ENCODE data around the gene RASEF. TPM values are rescaled to one million over a fixed set of nuclear protein-coding genes. Genes with fewer than 3 reads are reported as not detected.
A peak's percentile ranks its signal among the peaks of the same experiment; 100 is the strongest.

RASEF gene
- polyA plus RNA-seq, 4 donors, result 2.2 to 14.6 (median 4.7) TPM

GRCh38 chr9:82969291-82969690 is 93.7 kb downstream of the RASEF start:
- FAIRE-seq (no peak), DNase-seq (no peak)
- H3K27ac ChIP-seq (ENCODE audit: low read depth in 1 of 3, low read length in 2 of 3), result no peak overlapping the region
- no peak overlapping the region for H3K4me3 ChIP-seq (ENCODE audit: low read depth in 1 of 3, low read length in 3 of 3)
- WGBS, 3 donors, result 78 to 88% (median 87%) methylated on average over 4 of the region's 4 CpGs
- H3K27me3 ChIP-seq (ENCODE audit: control insufficient read depth in 3 of 3, insufficient read depth in 3 of 3, low read length in 3 of 3), result no peaks in the 10 kb centered on the region
- no peaks in the 10 kb centered on the region for H3K4me1 ChIP-seq (ENCODE audit: control insufficient read depth in 3 of 3, insufficient read depth in 2 of 3, low read depth in 1 of 3, low read length in 2 of 3)
- peaks cover 0 to 3% of the 10 kb centered on the region in 2 donors for H3K9me3 ChIP-seq (ENCODE audit: control insufficient read depth in 2 of 2, insufficient read depth in 1 of 2, low read depth in 1 of 2, low read length in 1 of 2)
- no peaks in the 10 kb centered on the region for H3K36me3 ChIP-seq (ENCODE audit: control insufficient read depth in 3 of 3, insufficient read depth in 2 of 3, low read depth in 1 of 3, low read length in 3 of 3)

DNA sequence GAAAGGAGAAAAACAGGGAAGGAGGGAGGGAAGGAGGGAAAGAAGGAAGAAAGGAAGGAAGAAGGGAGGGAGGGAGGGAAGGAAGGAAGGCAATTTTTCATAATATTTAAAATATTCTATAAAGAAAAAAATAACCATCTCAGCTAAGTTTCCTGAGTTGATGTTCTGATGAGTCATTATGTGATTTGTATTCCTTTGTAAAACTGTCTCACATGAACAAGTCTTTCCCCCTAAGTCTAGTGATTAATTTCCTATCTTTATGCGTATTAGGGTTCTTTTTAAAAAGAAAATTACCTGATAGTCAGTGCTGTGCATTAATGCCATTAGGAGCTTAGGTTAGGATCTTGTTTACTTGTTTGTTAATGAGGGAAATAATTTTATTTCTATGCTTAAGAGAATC is 94.1 kb downstream of the RASEF start:
- WGBS, 3 donors, result 72 to 90% (median 85%) methylated on average over 1 of the region's 1 CpG

GRCh38 chr9:82968388-82968787 is 94.6 kb downstream of the RASEF start:
- Histone ChIP-seq H3K4me3 (ENCODE audit: low read depth in 1 of 3, low read length in 3 of 3) (no peak overlapping the region), H3K4me1 (ENCODE audit: control insufficient read depth in 3 of 3, insufficient read depth in 2 of 3, low read depth in 1 of 3, low read length in 2 of 3) (no peaks in the 10 kb centered on the region), H3K27me3 (ENCODE audit: control insufficient read depth in 3 of 3, insufficient read depth in 3 of 3, low read length in 3 of 3) (no peaks in the 10 kb centered on the region), H3K36me3 (ENCODE audit: control insufficient read depth in 3 of 3, insufficient read depth in 2 of 3, low read depth in 1 of 3, low read length in 3 of 3) (no peaks in the 10 kb centered on the region), H3K9me3 (ENCODE audit: control insufficient read depth in 2 of 2, insufficient read depth in 1 of 2, low read depth in 1 of 2, low read length in 1 of 2) (peaks cover 0 to 3% of the 10 kb centered on the region in 2 donors), H3K27ac (ENCODE audit: low read depth in 1 of 3, low read length in 2 of 3) (no peak overlapping the region)
- FAIRE-seq, result no peak
- 79 to 86% (median 82%) methylated on average over 3 of the region's 3 CpGs for WGBS, 3 donors
- no peak for DNase-seq

More for the DNA sequence above, 94.1 kb downstream of the RASEF start:
- no peak for FAIRE-seq
- no peaks in the 10 kb centered on the region for H3K27me3 ChIP-seq (ENCODE audit: control insufficient read depth in 3 of 3, insufficient read depth in 3 of 3, low read length in 3 of 3)
- H3K4me1 ChIP-seq (ENCODE audit: control insufficient read depth in 3 of 3, insufficient read depth in 2 of 3, low read depth in 1 of 3, low read length in 2 of 3), result no peaks in the 10 kb centered on the region
- H3K36me3 ChIP-seq (ENCODE audit: control insufficient read depth in 3 of 3, insufficient read depth in 2 of 3, low read depth in 1 of 3, low read length in 3 of 3), result no peaks in the 10 kb centered on the region
- H3K27ac ChIP-seq (ENCODE audit: low read depth in 1 of 3, low read length in 2 of 3), result no peak overlapping the region
- no peak overlapping the region for H3K4me3 ChIP-seq (ENCODE audit: low read depth in 1 of 3, low read length in 3 of 3)
- peaks cover 0 to 3% of the 10 kb centered on the region in 2 donors for H3K9me3 ChIP-seq (ENCODE audit: control insufficient read depth in 2 of 2, insufficient read depth in 1 of 2, low read depth in 1 of 2, low read length in 1 of 2)
- no peak for DNase-seq

DNA sequence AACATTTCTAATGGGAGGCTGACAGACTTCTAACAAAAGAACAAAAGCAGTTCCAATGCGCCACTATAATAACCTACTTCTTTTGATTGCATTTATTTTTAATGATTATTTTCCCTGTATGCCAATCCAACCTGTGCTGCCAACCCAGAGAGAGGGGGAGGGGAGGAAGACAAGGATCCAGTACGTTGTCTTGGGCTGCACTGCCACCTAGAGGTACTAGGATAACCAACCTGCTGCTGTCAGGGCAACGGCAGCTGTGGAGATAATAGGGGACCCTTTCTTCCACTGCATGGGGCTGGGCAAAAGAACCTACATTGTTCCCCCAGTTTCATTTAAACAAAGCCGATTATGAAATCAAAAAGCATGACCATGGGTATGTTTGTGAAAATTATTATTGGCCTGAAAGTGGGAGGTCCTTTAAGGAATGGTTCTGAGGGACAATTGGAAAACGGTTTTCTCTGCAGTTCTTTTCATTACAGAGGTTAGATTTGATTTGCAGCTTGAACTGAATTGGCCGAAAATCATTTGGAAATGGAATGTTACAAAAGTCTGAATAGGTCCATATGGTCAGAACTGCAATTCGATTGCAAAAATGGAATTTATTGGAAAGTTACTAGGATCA is 101.3 kb downstream of the RASEF start:
- no peaks in the 10 kb centered on the region for H3K36me3 ChIP-seq (ENCODE audit: control insufficient read depth in 3 of 3, insufficient read depth in 2 of 3, low read depth in 1 of 3, low read length in 3 of 3)
- no peaks in the 10 kb centered on the region for H3K4me1 ChIP-seq (ENCODE audit: control insufficient read depth in 3 of 3, insufficient read depth in 2 of 3, low read depth in 1 of 3, low read length in 2 of 3)
- H3K9me3 ChIP-seq (ENCODE audit: control insufficient read depth in 2 of 2, insufficient read depth in 1 of 2, low read depth in 1 of 2, low read length in 1 of 2), result no peaks in the 10 kb centered on the region
- no peak overlapping the region for H3K27ac ChIP-seq (ENCODE audit: low read depth in 1 of 3, low read length in 2 of 3)
- no peak overlapping the region for H3K4me3 ChIP-seq (ENCODE audit: low read depth in 1 of 3, low read length in 3 of 3)
- no peak for FAIRE-seq
- peak; percentile 87 for DNase-seq
- no peaks in the 10 kb centered on the region for H3K27me3 ChIP-seq (ENCODE audit: control insufficient read depth in 3 of 3, insufficient read depth in 3 of 3, low read length in 3 of 3)
- WGBS, 3 donors, result 15 to 25% (median 22%) methylated on average over 7 of the region's 7 CpGs

- H3K4me1 ChIP-seq (ENCODE audit: control insufficient read depth in 3 of 3, insufficient read depth in 2 of 3, low read depth in 1 of 3, low read length in 2 of 3), result no peaks in the 10 kb centered on the region
Measured at GRCh38 chr9:82957529-82958379, 105.2 kb downstream of the RASEF start.

DNA sequence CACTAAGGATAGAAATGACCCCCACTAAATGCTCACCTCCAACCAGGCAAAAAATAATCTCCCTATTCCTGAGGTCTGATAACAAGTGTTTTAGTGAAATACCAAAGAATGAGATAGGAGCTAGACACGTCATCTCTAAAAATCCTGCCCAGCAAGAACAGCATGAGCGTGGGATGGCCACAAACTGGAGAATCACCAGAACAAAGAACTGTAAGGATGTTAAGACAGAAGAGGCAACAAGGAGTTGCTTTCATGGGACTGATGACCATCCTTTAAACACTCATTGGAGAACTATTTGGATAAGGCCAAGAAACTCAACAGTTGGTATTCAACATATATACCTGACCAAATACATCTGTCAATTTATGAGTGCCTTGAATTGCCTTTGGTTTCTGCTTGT is 113.7 kb downstream of the RASEF start:
- Histone ChIP-seq H3K27ac (ENCODE audit: low read depth in 1 of 3, low read length in 2 of 3) (no peak overlapping the region), H3K4me3 (ENCODE audit: low read depth in 1 of 3, low read length in 3 of 3) (no peak overlapping the region), H3K9me3 (ENCODE audit: control insufficient read depth in 2 of 2, insufficient read depth in 1 of 2, low read depth in 1 of 2, low read length in 1 of 2) (no peaks in the 10 kb centered on the region), H3K27me3 (ENCODE audit: control insufficient read depth in 3 of 3, insufficient read depth in 3 of 3, low read length in 3 of 3) (no peaks in the 10 kb centered on the region), H3K4me1 (ENCODE audit: control insufficient read depth in 3 of 3, insufficient read depth in 2 of 3, low read depth in 1 of 3, low read length in 2 of 3) (no peaks in the 10 kb centered on the region), H3K36me3 (ENCODE audit: control insufficient read depth in 3 of 3, insufficient read depth in 2 of 3, low read depth in 1 of 3, low read length in 3 of 3) (no peaks in the 10 kb centered on the region)
- DNase-seq (no peak), FAIRE-seq (no peak)
- 72 to 95% (median 91%) methylated on average over 2 of the region's 2 CpGs for WGBS, 3 donors

More at GRCh38 chr9:82957529-82958379, 105.2 kb downstream of the RASEF start:
- H3K4me3 ChIP-seq (ENCODE audit: low read depth in 1 of 3, low read length in 3 of 3), result no peak overlapping the region
- WGBS, 3 donors, result 74 to 78% (median 78%) methylated on average over 7 of the region's 7 CpGs
- H3K27me3 ChIP-seq (ENCODE audit: control insufficient read depth in 3 of 3, insufficient read depth in 3 of 3, low read length in 3 of 3), result no peaks in the 10 kb centered on the region
- no peaks in the 10 kb centered on the region for H3K36me3 ChIP-seq (ENCODE audit: control insufficient read depth in 3 of 3, insufficient read depth in 2 of 3, low read depth in 1 of 3, low read length in 3 of 3)
- no peak for DNase-seq
- no peak for FAIRE-seq
- H3K27ac ChIP-seq (ENCODE audit: low read depth in 1 of 3, low read length in 2 of 3), result no peak overlapping the region
- no peaks in the 10 kb centered on the region for H3K9me3 ChIP-seq (ENCODE audit: control insufficient read depth in 2 of 2, insufficient read depth in 1 of 2, low read depth in 1 of 2, low read length in 1 of 2)

DNA sequence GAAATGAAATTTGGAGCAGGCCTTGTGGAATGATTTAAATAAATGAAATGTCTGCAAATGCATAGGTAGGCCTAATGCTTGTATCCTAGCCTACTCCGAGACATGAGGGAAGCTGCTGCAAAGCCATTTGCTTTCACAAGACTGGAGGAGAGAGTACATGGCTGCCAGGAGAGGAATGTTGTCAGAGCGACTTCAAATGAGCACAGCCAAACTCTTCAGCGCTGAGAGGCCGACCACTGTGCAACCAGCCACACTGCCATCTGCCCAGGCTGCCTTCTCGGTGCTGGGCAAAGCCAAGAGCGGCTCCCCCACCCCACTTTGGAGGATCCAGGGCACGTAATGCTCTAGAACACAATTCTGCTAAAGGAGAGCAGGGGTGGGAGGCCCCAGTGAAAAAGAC is 122.6 kb downstream of the RASEF start:
- Histone ChIP-seq H3K36me3 (ENCODE audit: control insufficient read depth in 3 of 3, insufficient read depth in 2 of 3, low read depth in 1 of 3, low read length in 3 of 3) (no peaks in the 10 kb centered on the region), H3K27ac (ENCODE audit: low read depth in 1 of 3, low read length in 2 of 3) (no peak overlapping the region), H3K4me1 (ENCODE audit: control insufficient read depth in 3 of 3, insufficient read depth in 2 of 3, low read depth in 1 of 3, low read length in 2 of 3) (no peaks in the 10 kb centered on the region), H3K27me3 (ENCODE audit: control insufficient read depth in 3 of 3, insufficient read depth in 3 of 3, low read length in 3 of 3) (no peaks in the 10 kb centered on the region), H3K9me3 (ENCODE audit: control insufficient read depth in 2 of 2, insufficient read depth in 1 of 2, low read depth in 1 of 2, low read length in 1 of 2) (no peaks in the 10 kb centered on the region), H3K4me3 (ENCODE audit: low read depth in 1 of 3, low read length in 3 of 3) (no peak overlapping the region)
- no peak for FAIRE-seq
- no peak for DNase-seq
- WGBS, 3 donors, result 86 to 91% (median 87%) methylated on average over 7 of the region's 7 CpGs

- no peak for FAIRE-seq
- Histone ChIP-seq H3K4me1 (ENCODE audit: control insufficient read depth in 3 of 3, insufficient read depth in 2 of 3, low read depth in 1 of 3, low read length in 2 of 3) (no peaks in the 10 kb centered on the region), H3K9me3 (ENCODE audit: control insufficient read depth in 2 of 2, insufficient read depth in 1 of 2, low read depth in 1 of 2, low read length in 1 of 2) (no peaks in the 10 kb centered on the region), H3K27ac (ENCODE audit: low read depth in 1 of 3, low read length in 2 of 3) (no peak overlapping the region), H3K4me3 (ENCODE audit: low read depth in 1 of 3, low read length in 3 of 3) (no peak overlapping the region), H3K27me3 (ENCODE audit: control insufficient read depth in 3 of 3, insufficient read depth in 3 of 3, low read length in 3 of 3) (no peaks in the 10 kb centered on the region), H3K36me3 (ENCODE audit: control insufficient read depth in 3 of 3, insufficient read depth in 2 of 3, low read depth in 1 of 3, low read length in 3 of 3) (no peaks in the 10 kb centered on the region)
- DNase-seq, result no peak
- 23 to 54% (median 40%) methylated on average over 2 of the region's 2 CpGs for WGBS, 3 donors
Measured at GRCh38 chr9:82939451-82939850, 123.5 kb downstream of the RASEF start.

Measured in small intestine (tissue), 7 donors.